AG08395 (cell line): Measurements from ENCODE around the gene LIG1.
"Not testable (repeated sequence)": the region's sequence is repeated elsewhere in the genome, so short reads cannot be mapped to it uniquely, and the experiment has no call there.

ENCODE experiments used
- DNase-seq: peaks from one replicate; pipeline ENCODE4 v3.0.0; 2012; ENCODE audit warnings: mixed read lengths, low spot score

LIG1 gene

DNA sequence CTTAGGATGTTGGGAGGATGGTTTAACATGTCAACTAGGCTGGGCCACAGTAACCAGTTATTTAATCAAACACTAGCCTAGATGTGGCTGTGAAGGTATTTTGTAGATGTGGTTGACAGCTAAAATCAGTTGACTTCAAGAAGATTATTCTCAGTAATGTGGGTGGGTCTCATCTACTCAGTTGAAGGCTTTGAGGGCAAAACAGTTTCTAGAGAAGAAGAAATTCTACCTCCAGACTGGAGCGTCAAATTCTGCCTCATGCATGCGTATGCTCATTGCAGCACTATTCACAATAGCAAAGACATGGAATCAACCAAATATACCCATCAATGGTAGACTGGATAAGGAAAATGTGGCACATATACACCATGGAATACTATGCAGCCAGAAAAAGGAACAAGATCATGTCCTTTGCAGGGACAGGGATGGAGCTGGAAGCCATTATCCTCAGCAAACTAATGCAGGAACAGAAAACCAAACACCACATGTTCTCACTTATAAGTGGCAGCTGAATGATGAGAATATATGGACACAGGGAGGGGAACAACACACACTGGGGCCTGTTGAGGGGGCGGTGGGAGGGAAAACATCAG is 99.9 kb downstream of the LIG1 start:
- not testable (repeated sequence) for DNase-seq

- no peak for DNase-seq
These were observed 100.7 kb downstream of the LIG1 start for GRCh38 chr19:48069435-48069834.
